GM12878 (cell line): ENCODE results near the gene RAB34. TPM values are rescaled to one million over a fixed set of nuclear protein-coding genes. Genes with fewer than 3 reads are reported as not detected.

ENCODE experiments used
- ATAC-seq: fragments of 200-7000 bp; cut with Tn5 transposase; 3 replicates; pipeline ENCODE4 v1.9.1; 2020; ENCODE audit warnings: mild to moderate bottlenecking, moderate library complexity
- BruUV-seq: library from RNA; stranded (reverse); fragments of 400-500 nt; replicated peaks from 2 replicates; lab custom pipeline; 2021; lab: Mats Ljungman, UMichigan
- CTCF ChIA-PET: fragments of 300-600 bp; sonication (Branson Sonifier 250); formaldehyde crosslinking; extraction: SDS; loops from one replicate; lab custom pipeline; 2021; ENCODE audit warnings: inconsistent platforms; lab: Yijun Ruan, JAX
- POLR2A ChIA-PET: fragments of 350-600 bp; formaldehyde crosslinking; extraction: SDS; loops from one replicate; lab custom pipeline; 2021; ENCODE audit warnings: inconsistent platforms; lab: Charles Lee
- RAD21 ChIA-PET: fragments of 300-600 bp; sonication (Branson Sonifier 250); formaldehyde crosslinking; loops from one replicate; lab custom pipeline; 2023; ENCODE audit warnings: antibody characterized with exemption; ENCODE audit not compliant: unreplicated experiment; lab: Charles Lee
- SMC1A ChIA-PET: fragments of 300-600 bp; sonication (Branson Sonifier 250); formaldehyde crosslinking; loops from one replicate; lab custom pipeline; 2023; ENCODE audit not compliant: unreplicated experiment, uncharacterized antibody; lab: Charles Lee
- DNase-seq: peaks from one replicate; pipeline ENCODE4 v3.0.0-alpha.2; 2011; ENCODE audit warnings: low read depth, low spot score
- FAIRE-seq: peaks from 3 replicates; lab custom pipeline; 2011; peaks lifted over from hg19 to GRCh38; lab: Jason Lieb, UNC
- H2AFZ ChIP-seq: 2 replicates; pipeline ENCODE4 v1.6.0; 2011; ENCODE audit warnings: low read depth, low read length, control low read depth; ENCODE audit not compliant: control insufficient read depth
- H3K27ac ChIP-seq: 2 replicates; pipeline ENCODE4 v1.5.1; 2011; ENCODE audit warnings: control low read depth; ENCODE audit not compliant: control insufficient read depth, insufficient read depth
- H3K27me3 ChIP-seq, 2 experiments: replicated peaks in 1 of 2; 2 replicates each; pipeline versions ENCODE4 v1.6.0 to v1.6.1; 2011; ENCODE audit warnings: low read length in 1 of 2; ENCODE audit not compliant: control insufficient read depth in 2 of 2, insufficient read depth in 2 of 2
- H3K36me3 ChIP-seq, 2 experiments: 2 replicates each; pipeline ENCODE4 v1.5.1; 2011; ENCODE audit warnings: low read length in 1 of 2; ENCODE audit not compliant: control insufficient read depth in 2 of 2, insufficient read depth in 2 of 2
- H3K4me1 ChIP-seq: 2 replicates; pipeline ENCODE4 v1.6.1; 2011; ENCODE audit warnings: mild to moderate bottlenecking, low read length, moderate library complexity, mixed read lengths; ENCODE audit not compliant: control insufficient read depth, insufficient read depth
- H3K4me2 ChIP-seq: 2 replicates; pipeline ENCODE4 v1.6.0; 2011; ENCODE audit warnings: control low read depth; ENCODE audit not compliant: control insufficient read depth, insufficient read depth
- H3K4me3 ChIP-seq: fragments of 200-600 bp; sonication (generic); 2 replicates; pipeline ENCODE4 v1.5.1; 2016
- H3K79me2 ChIP-seq: 2 replicates; pipeline ENCODE4 v1.6.0; 2011; ENCODE audit warnings: low read length; ENCODE audit not compliant: control insufficient read depth, insufficient read depth
- H3K9ac ChIP-seq: 2 replicates; pipeline ENCODE4 v1.8.0; 2011; ENCODE audit warnings: low read length, control low read depth, mixed read lengths; ENCODE audit not compliant: control insufficient read depth, insufficient read depth
- H3K9me3 ChIP-seq: replicated peaks from 3 replicates; pipeline ENCODE4 v1.5.1; 2011; ENCODE audit warnings: mild to moderate bottlenecking, low read length; ENCODE audit not compliant: control insufficient read depth, insufficient read depth
- H4K20me1 ChIP-seq: 2 replicates; pipeline ENCODE4 v1.6.0; 2011; ENCODE audit not compliant: control insufficient read depth, insufficient read depth
- NFYA ChIP-seq: IDR thresholded peaks from 2 replicates; pipeline ENCODE4 v1.6.1; 2011; ENCODE audit warnings: low read depth, mild to moderate bottlenecking, low read length, improper control_type of control experiment, borderline replicate concordance
- SPI1 ChIP-seq: IDR thresholded peaks from 2 replicates; pipeline ENCODE4 v1.6.1; 2011; ENCODE audit warnings: low read depth, mild to moderate bottlenecking, low read length, moderate library complexity, borderline replicate concordance; ENCODE audit not compliant: insufficient read depth
- WGBS: methylation state at CpG from one replicate; pipeline ENCODE4 v1.1.6; 2016; ENCODE audit warnings: low lambda C conversion rate; ENCODE audit not compliant: insufficient replicate concordance, insufficient coverage; ENCODE audit errors: missing lambda C conversion rate; 5-methylcytosine and 5-hydroxymethylcytosine counted together
- in situ Hi-C: fragments of 300-500 bp; cut with MboI; formaldehyde crosslinking; loops from 9 replicates; pipeline ENCODE4 v1.14.3; 2018; ENCODE audit warnings: mixed read lengths
- intact Hi-C: fragments of 100-400 bp; cut with micrococcal nuclease; formaldehyde crosslinking; loops from one replicate; pipeline ENCODE4 v1.14.2; 2022; ENCODE audit not compliant: unreplicated experiment
- polyA plus RNA-seq, 11 experiments: library from polyadenylated mRNA; depleted of rRNA in 4 of 11; unstranded in 6 of 11; stranded (reverse) in 5 of 11; fragments of >200 nt; fragmentation: Nextera tagmentation in 4 of 11; fragmentation: Illumina TruSeq in 1 of 11; extraction: Ambion mirVana in 4 of 11; extraction: Trizol in 1 of 11; gene quantifications; 1 replicate in 1 of 11; 2 replicates in 10 of 11; pipeline versions ENCODE4 v1.2.1 to v1.2.3, GENCODE V29; 2011 to 2016; ENCODE audit warnings: inconsistent platforms in 2 of 11, missing spikeins in 2 of 11, low read depth in 1 of 11
- small RNA-seq: library from RNA; depleted of rRNA; stranded (forward); fragments of <200 nt; gene quantifications from one replicate; pipeline ENCODE3, GENCODE V24; 2014
- total RNA-seq, 4 experiments: library from RNA; depleted of rRNA in 3 of 4; stranded (reverse); fragments of >200 nt in 3 of 4; fragmentation: Illumina TruSeq in 1 of 4; extraction: Trizol in 1 of 4; gene quantifications; 2 replicates each; pipeline versions ENCODE4 v1.2.1 to v1.2.3, GENCODE V29; 2013 to 2021
- TF ChIP-seq, protein P1 (sequence below): IDR thresholded peaks from 2 replicates; pipeline ENCODE4 v1.6.1; 2011; ENCODE audit warnings: borderline replicate concordance, low read depth, mild to moderate bottlenecking, moderate library complexity, mixed read lengths, low read length; ENCODE audit not compliant: insufficient read depth; ENCODE audit errors: extremely low read length

Gene RAB34
- total and polyA plus RNA-seq, 10 of the 15 experiments (the other 5 are each of a cell fraction or from before 2014, with no cell fraction given), result 0.37 to 46.4 (median 32.8) TPM

DNA sequence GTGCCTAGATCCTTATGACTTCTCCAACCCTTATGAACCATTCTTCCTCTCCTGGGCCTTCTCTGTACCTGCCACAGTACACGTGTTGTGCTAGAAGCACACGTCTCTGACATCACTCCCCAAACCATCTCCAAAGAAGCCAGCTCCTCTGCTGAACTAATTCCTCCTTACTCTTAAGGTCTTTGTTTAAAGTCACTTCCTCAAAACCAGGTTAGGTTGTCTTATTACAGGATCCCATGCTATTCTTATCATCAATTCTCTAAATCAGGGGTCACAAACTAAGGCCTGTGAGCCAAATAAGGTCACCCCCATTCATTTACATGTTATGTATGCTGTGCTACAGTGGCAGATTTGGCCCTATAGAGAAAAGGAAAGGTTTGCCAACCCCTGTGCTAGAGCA, 51.7 kb downstream of the RAB34 start:
- H4K20me1 ChIP-seq, result peaks cover 4% of the 10 kb centered on the region; the same call in 1 of the 2 replicates
- DNase-seq (no peak), FAIRE-seq (no peak), ATAC-seq (no peak)
- H3K36me3 ChIP-seq, result peaks cover 0 to 23% of the 10 kb centered on the region in 2 experiments; a peak in 2 of 4 replicates
- no peaks in the 10 kb centered on the region for H3K27me3 ChIP-seq
- H3K9me3 ChIP-seq, result no peaks in the 10 kb centered on the region
- ChIA-PET SMC1A (interaction anchor here (1.3 kb wide), 1 partner anchor 13 kb away, joined by 3 read pairs; no protein-coding TSS in a partner anchor), RAD21 (interaction anchor here (1.3 kb wide), 1 partner anchor 451 kb away, joined by 4 read pairs; no protein-coding TSS in a partner anchor), POLR2A (no interaction called here), CTCF (interaction anchor here (1.2 kb wide), 1 partner anchor 19 kb away, joined by 6 read pairs; no protein-coding TSS in a partner anchor)
- peaks cover 3% of the 10 kb centered on the region; the same call in 1 of the 2 replicates for H3K4me1 ChIP-seq
- TF ChIP-seq SPI1 (peak; percentile 60; the same call in 1 of the 2 replicates), NFYA (no peak)
- TF ChIP-seq, protein P1, sequence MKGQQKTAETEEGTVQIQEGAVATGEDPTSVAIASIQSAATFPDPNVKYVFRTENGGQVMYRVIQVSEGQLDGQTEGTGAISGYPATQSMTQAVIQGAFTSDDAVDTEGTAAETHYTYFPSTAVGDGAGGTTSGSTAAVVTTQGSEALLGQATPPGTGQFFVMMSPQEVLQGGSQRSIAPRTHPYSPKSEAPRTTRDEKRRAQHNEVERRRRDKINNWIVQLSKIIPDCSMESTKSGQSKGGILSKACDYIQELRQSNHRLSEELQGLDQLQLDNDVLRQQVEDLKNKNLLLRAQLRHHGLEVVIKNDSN, result no peak
- H3K9ac ChIP-seq, result no peak overlapping the region
- no TSS peak for BruUV-seq
- peaks cover 57% of the 10 kb centered on the region for H3K79me2 ChIP-seq
- intact Hi-C loops (no loop called here), in situ Hi-C loops (no loop called here)
- H3K4me3 ChIP-seq, result no peak overlapping the region
- 100% methylated on average over 2 of the region's 2 CpGs for WGBS
- H3K27ac ChIP-seq, result no peak overlapping the region
- H2AFZ ChIP-seq, result no peak overlapping the region
- H3K4me2 ChIP-seq, result no peak overlapping the region

Small RNA genes within 50 kb of the gene (small RNA-seq; reads per million reads assigned to genes)
- gene SNORD42A (not detected), gene SNORD42B (1.1 reads per million, percentile 37 among the genes with 10 or more reads in this experiment), gene SNORD4A (not detected), gene SNORD4B (not detected)

Other genes starting within 250 kb of the RAB34 start
Only the 7 nearest of the 20 such genes appear.
- gene SDF2, start 56.0 kb downstream of the RAB34 start, total RNA-seq (2014; rRNA removed), result 34.1 and 35.8 TPM in 2 replicates
- gene SDF2, start 56.0 kb downstream of the RAB34 start, total RNA-seq (2014; rRNA removed; fragmentation: Illumina TruSeq; extraction: Trizol), result 32.9 and 34.3 TPM in 2 replicates
- gene SDF2, start 56.0 kb downstream of the RAB34 start, total RNA-seq (2021), result 26.2 and 29.8 TPM in 2 replicates
- gene SDF2, start 56.0 kb downstream of the RAB34 start, polyA plus RNA-seq (2011; rRNA removed), result 37.8 and 45.3 TPM in 2 replicates
- 37.7 and 46.1 TPM in 2 replicates for gene SDF2, start 56.0 kb downstream of the RAB34 start, polyA plus RNA-seq (2014; fragmentation: Illumina TruSeq; extraction: Trizol)
- gene SDF2, start 56.0 kb downstream of the RAB34 start, polyA plus RNA-seq (2014; fragmentation: Nextera tagmentation; extraction: Ambion mirVana), result 10 to 100 TPM; 72.7 to 81.0 TPM
- 31.4 and 33.5 TPM in 2 replicates for gene SDF2, start 56.0 kb downstream of the RAB34 start, polyA plus RNA-seq (2014; rRNA removed)
- 10 to 100 TPM; 46.9 to 60.9 TPM for gene SDF2, start 56.0 kb downstream of the RAB34 start, polyA plus RNA-seq (2016; fragmentation: Nextera tagmentation; extraction: Ambion mirVana)
- 40.7 and 50.1 TPM in 2 replicates for gene SUPT6H, start 55.7 kb downstream of the RAB34 start, total RNA-seq (2014; rRNA removed)
- 33.0 and 33.8 TPM in 2 replicates for gene SUPT6H, start 55.7 kb downstream of the RAB34 start, total RNA-seq (2014; rRNA removed; fragmentation: Illumina TruSeq; extraction: Trizol)
- 52.7 and 58.8 TPM in 2 replicates for gene SUPT6H, start 55.7 kb downstream of the RAB34 start, total RNA-seq (2021)
- 25.2 and 41.5 TPM in 2 replicates for gene SUPT6H, start 55.7 kb downstream of the RAB34 start, polyA plus RNA-seq (2011; rRNA removed)
- 55.1 and 58.8 TPM in 2 replicates for gene SUPT6H, start 55.7 kb downstream of the RAB34 start, polyA plus RNA-seq (2014; fragmentation: Illumina TruSeq; extraction: Trizol)
- 1 to 10 TPM; 1.7 to 2.4 TPM for gene SUPT6H, start 55.7 kb downstream of the RAB34 start, polyA plus RNA-seq (2014; fragmentation: Nextera tagmentation; extraction: Ambion mirVana)
- gene SUPT6H, start 55.7 kb downstream of the RAB34 start, polyA plus RNA-seq (2014; rRNA removed), result 44.3 and 51.9 TPM in 2 replicates
- gene SUPT6H, start 55.7 kb downstream of the RAB34 start, polyA plus RNA-seq (2016; fragmentation: Nextera tagmentation; extraction: Ambion mirVana), result 10 to 100 TPM; 32.5 to 33.9 TPM
- gene PROCA1, start 6.0 kb downstream of the RAB34 start, total RNA-seq (2014; rRNA removed), result 1.1 and 1.5 TPM in 2 replicates
- 1.5 and 2.6 TPM in 2 replicates for gene PROCA1, start 6.0 kb downstream of the RAB34 start, total RNA-seq (2014; rRNA removed; fragmentation: Illumina TruSeq; extraction: Trizol)
- 1.5 and 2.4 TPM in 2 replicates for gene PROCA1, start 6.0 kb downstream of the RAB34 start, total RNA-seq (2021)
- gene PROCA1, start 6.0 kb downstream of the RAB34 start, polyA plus RNA-seq (2011; rRNA removed), result 0.99 and 1.4 TPM in 2 replicates
- 1.2 and 2.0 TPM in 2 replicates for gene PROCA1, start 6.0 kb downstream of the RAB34 start, polyA plus RNA-seq (2014; fragmentation: Illumina TruSeq; extraction: Trizol)
- gene PROCA1, start 6.0 kb downstream of the RAB34 start, polyA plus RNA-seq (2014; fragmentation: Nextera tagmentation; extraction: Ambion mirVana), result under 1 TPM; 0.35 to 0.40 TPM
- 2.1 and 4.8 TPM in 2 replicates for gene PROCA1, start 6.0 kb downstream of the RAB34 start, polyA plus RNA-seq (2014; rRNA removed)
- gene PROCA1, start 6.0 kb downstream of the RAB34 start, polyA plus RNA-seq (2016; fragmentation: Nextera tagmentation; extraction: Ambion mirVana), result under 1 TPM; 0.59 to 0.83 TPM
- 1,231 and 1,339 TPM in 2 replicates for gene RPL23A, start 2.1 kb upstream of the RAB34 start, total RNA-seq (2014; rRNA removed)
- gene RPL23A, start 2.1 kb upstream of the RAB34 start, total RNA-seq (2014; rRNA removed; fragmentation: Illumina TruSeq; extraction: Trizol), result 1,926 and 2,065 TPM in 2 replicates
- gene RPL23A, start 2.1 kb upstream of the RAB34 start, total RNA-seq (2021), result 2,908 and 3,018 TPM in 2 replicates
- 2,740 and 3,357 TPM in 2 replicates for gene RPL23A, start 2.1 kb upstream of the RAB34 start, polyA plus RNA-seq (2011; rRNA removed)
- 1,904 and 2,135 TPM in 2 replicates for gene RPL23A, start 2.1 kb upstream of the RAB34 start, polyA plus RNA-seq (2014; fragmentation: Illumina TruSeq; extraction: Trizol)
- over 10,000 TPM in 1 of 2 experiments, 1,000 to 10,000 TPM in 1; 8,970 to 10,319 TPM for gene RPL23A, start 2.1 kb upstream of the RAB34 start, polyA plus RNA-seq (2014; fragmentation: Nextera tagmentation; extraction: Ambion mirVana)
- 1,318 and 1,377 TPM in 2 replicates for gene RPL23A, start 2.1 kb upstream of the RAB34 start, polyA plus RNA-seq (2014; rRNA removed)
- gene RPL23A, start 2.1 kb upstream of the RAB34 start, polyA plus RNA-seq (2016; fragmentation: Nextera tagmentation; extraction: Ambion mirVana), result 1,000 to 10,000 TPM; 2,984 to 3,180 TPM
- 8.6 and 10.6 TPM in 2 replicates for gene TLCD1, start 8.4 kb upstream of the RAB34 start, total RNA-seq (2014; rRNA removed)
- gene TLCD1, start 8.4 kb upstream of the RAB34 start, total RNA-seq (2014; rRNA removed; fragmentation: Illumina TruSeq; extraction: Trizol), result 7.2 and 7.6 TPM in 2 replicates
- 7.3 and 7.6 TPM in 2 replicates for gene TLCD1, start 8.4 kb upstream of the RAB34 start, total RNA-seq (2021)
- gene TLCD1, start 8.4 kb upstream of the RAB34 start, polyA plus RNA-seq (2011; rRNA removed), result 2.1 and 4.0 TPM in 2 replicates
- gene TLCD1, start 8.4 kb upstream of the RAB34 start, polyA plus RNA-seq (2014; fragmentation: Illumina TruSeq; extraction: Trizol), result 7.8 TPM in 2 replicates
- 1 to 10 TPM; 2.9 to 7.1 TPM for gene TLCD1, start 8.4 kb upstream of the RAB34 start, polyA plus RNA-seq (2014; fragmentation: Nextera tagmentation; extraction: Ambion mirVana)
- 13.6 and 14.6 TPM in 2 replicates for gene TLCD1, start 8.4 kb upstream of the RAB34 start, polyA plus RNA-seq (2014; rRNA removed)
- 10 to 100 TPM; 14.9 to 19.8 TPM for gene TLCD1, start 8.4 kb upstream of the RAB34 start, polyA plus RNA-seq (2016; fragmentation: Nextera tagmentation; extraction: Ambion mirVana)
- gene NEK8, start 10.9 kb upstream of the RAB34 start, total RNA-seq (2014; rRNA removed), result 8.8 and 10.5 TPM in 2 replicates
- gene NEK8, start 10.9 kb upstream of the RAB34 start, total RNA-seq (2014; rRNA removed; fragmentation: Illumina TruSeq; extraction: Trizol), result 6.0 and 6.7 TPM in 2 replicates
- gene NEK8, start 10.9 kb upstream of the RAB34 start, total RNA-seq (2021), result 10.1 and 11.0 TPM in 2 replicates
- 7.9 and 13.2 TPM in 2 replicates for gene NEK8, start 10.9 kb upstream of the RAB34 start, polyA plus RNA-seq (2011; rRNA removed)
- gene NEK8, start 10.9 kb upstream of the RAB34 start, polyA plus RNA-seq (2014; fragmentation: Illumina TruSeq; extraction: Trizol), result 7.5 and 8.5 TPM in 2 replicates
- gene NEK8, start 10.9 kb upstream of the RAB34 start, polyA plus RNA-seq (2014; fragmentation: Nextera tagmentation; extraction: Ambion mirVana), result 1 to 10 TPM; 2.3 to 2.9 TPM
- gene NEK8, start 10.9 kb upstream of the RAB34 start, polyA plus RNA-seq (2014; rRNA removed), result 14.3 and 15.1 TPM in 2 replicates
- 10 to 100 TPM; 11.2 to 13.9 TPM for gene NEK8, start 10.9 kb upstream of the RAB34 start, polyA plus RNA-seq (2016; fragmentation: Nextera tagmentation; extraction: Ambion mirVana)
- 134 and 151 TPM in 2 replicates for gene TRAF4, start 26.1 kb upstream of the RAB34 start, total RNA-seq (2014; rRNA removed)
- gene TRAF4, start 26.1 kb upstream of the RAB34 start, total RNA-seq (2014; rRNA removed; fragmentation: Illumina TruSeq; extraction: Trizol), result 56.3 and 61.7 TPM in 2 replicates
- 171 and 197 TPM in 2 replicates for gene TRAF4, start 26.1 kb upstream of the RAB34 start, total RNA-seq (2021)
- gene TRAF4, start 26.1 kb upstream of the RAB34 start, polyA plus RNA-seq (2011; rRNA removed), result 28.0 and 71.2 TPM in 2 replicates
- 30.6 and 73.8 TPM in 2 replicates for gene TRAF4, start 26.1 kb upstream of the RAB34 start, polyA plus RNA-seq (2014; fragmentation: Illumina TruSeq; extraction: Trizol)
- gene TRAF4, start 26.1 kb upstream of the RAB34 start, polyA plus RNA-seq (2014; fragmentation: Nextera tagmentation; extraction: Ambion mirVana), result 1 to 10 TPM; 3.7 to 8.2 TPM
- 152 and 164 TPM in 2 replicates for gene TRAF4, start 26.1 kb upstream of the RAB34 start, polyA plus RNA-seq (2014; rRNA removed)
- gene TRAF4, start 26.1 kb upstream of the RAB34 start, polyA plus RNA-seq (2016; fragmentation: Nextera tagmentation; extraction: Ambion mirVana), result 10 to 100 TPM; 46.2 to 56.6 TPM